Loucy (cell line): Measurements from ENCODE around the gene STON2.

Experiments
- CTCF ChIP-seq: fragments of 200-600 bp; sonication (generic); conservative IDR thresholded peaks from 2 replicates; pipeline ENCODE4 v1.5.1; 2014; ENCODE audit warnings: mild to moderate bottlenecking, antibody characterized with exemption, low read length
- EZH2phosphoT487 ChIP-seq: fragments of 200-600 bp; IDR thresholded peaks from 2 replicates; pipeline ENCODE4 v1.6.1; 2018; ENCODE audit warnings: antibody characterized with exemption, mild to moderate bottlenecking, moderate library complexity, borderline replicate concordance

GRCh38 chr14:81231540-81231939, 168.6 kb downstream of the STON2 start:
- no peak for TF ChIP-seq CTCF
- no peak for TF ChIP-seq EZH2phosphoT487
